ENCODE data around the gene BRINP2. TPM values are rescaled to one million over a fixed set of nuclear protein-coding genes. Genes with fewer than 3 reads are reported as not detected.

The BRINP2 gene
- polyA plus RNA-seq, 2 of the 4 experiments (the other 2 are of a cell fraction) = 0.04 to 0.09 TPM

GRCh38 chr1:177306981-177307380, 136.2 kb downstream of the BRINP2 start:
- H3K4me2 ChIP-seq = no peak overlapping the region
- TF ChIP-seq NR3C1 (IDR thresholded peaks at IDR 0.05) = no peak
- no peak for TF ChIP-seq ZNF302 (CRISPR knock-in tag; IDR thresholded peaks at IDR 0.05)
- ChIA-PET POLR2A (no interaction called here), CTCF (no interaction called here)
- no peak for ATAC-seq
- no peaks in the 10 kb centered on the region for H3K9me3 ChIP-seq
- H3K4me1 ChIP-seq = no peaks in the 10 kb centered on the region
- 20% methylated on average over 1 of the region's 1 CpG for WGBS (ENCODE audit: missing lambda C conversion rate)
- H3K4me3 ChIP-seq = no peak overlapping the region
- no peak for DNase-seq (ENCODE audit: low read depth in 1 of 2, low spot score in 1 of 2)
- H3K27ac ChIP-seq = no peak overlapping the region
- FAIRE-seq = no peak

- Histone ChIP-seq H3K4me3 (no peak overlapping the region), H3K4me2 (no peak overlapping the region), H3K9me3 (no peaks in the 10 kb centered on the region), H3K4me1 (no peaks in the 10 kb centered on the region), H3K27ac (no peak overlapping the region)
- ChIA-PET CTCF (interaction anchor here (0.6 kb wide), 1 partner anchor 1660 kb away, joined by 3 read pairs; no protein-coding TSS in a partner anchor), POLR2A (no interaction called here)
- no peak for DNase-seq (ENCODE audit: low read depth in 1 of 2, low spot score in 1 of 2)
- ATAC-seq = no peak
- FAIRE-seq = no peak
- TF ChIP-seq RARB (CRISPR knock-in tag; IDR thresholded peaks at IDR 0.05) (no peak), ZNF302 (CRISPR knock-in tag; IDR thresholded peaks at IDR 0.05) (no peak), CBX2 (IDR thresholded peaks at IDR 0.05; ENCODE audit: borderline replicate concordance, low read depth) (no peak), POLR2A (IDR thresholded peaks at IDR 0.05; ENCODE audit: low read length) (no peak), JUN (IDR thresholded peaks at IDR 0.05) (no peak), CHD4 (IDR thresholded peaks at IDR 0.05; ENCODE audit: borderline replicate concordance) (no peak), PBX3 (IDR thresholded peaks at IDR 0.05) (no peak), EP300 (IDR thresholded peaks at IDR 0.05) (no peak), HEYL (CRISPR knock-in tag; IDR thresholded peaks at IDR 0.05) (no peak), BHLHE40 (IDR thresholded peaks at IDR 0.05; ENCODE audit: low read depth, low read length) (no peak)
- TF ChIP-seq, protein P1, sequence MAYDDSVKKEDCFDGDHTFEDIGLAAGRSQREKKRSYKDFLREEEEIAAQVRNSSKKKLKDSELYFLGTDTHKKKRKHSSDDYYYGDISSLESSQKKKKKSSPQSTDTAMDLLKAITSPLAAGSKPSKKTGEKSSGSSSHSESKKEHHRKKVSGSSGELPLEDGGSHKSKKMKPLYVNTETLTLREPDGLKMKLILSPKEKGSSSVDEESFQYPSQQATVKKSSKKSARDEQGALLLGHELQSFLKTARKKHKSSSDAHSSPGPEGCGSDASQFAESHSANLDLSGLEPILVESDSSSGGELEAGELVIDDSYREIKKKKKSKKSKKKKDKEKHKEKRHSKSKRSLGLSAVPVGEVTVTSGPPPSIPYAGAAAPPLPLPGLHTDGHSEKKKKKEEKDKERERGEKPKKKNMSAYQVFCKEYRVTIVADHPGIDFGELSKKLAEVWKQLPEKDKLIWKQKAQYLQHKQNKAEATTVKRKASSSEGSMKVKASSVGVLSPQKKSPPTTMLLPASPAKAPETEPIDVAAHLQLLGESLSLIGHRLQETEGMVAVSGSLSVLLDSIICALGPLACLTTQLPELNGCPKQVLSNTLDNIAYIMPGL (CRISPR knock-in tag; IDR thresholded peaks at IDR 0.05; ENCODE audit: borderline replicate concordance) = no peak
Measured at GRCh38 chr1:177307771-177308170, 137.0 kb downstream of the BRINP2 start.

DNA sequence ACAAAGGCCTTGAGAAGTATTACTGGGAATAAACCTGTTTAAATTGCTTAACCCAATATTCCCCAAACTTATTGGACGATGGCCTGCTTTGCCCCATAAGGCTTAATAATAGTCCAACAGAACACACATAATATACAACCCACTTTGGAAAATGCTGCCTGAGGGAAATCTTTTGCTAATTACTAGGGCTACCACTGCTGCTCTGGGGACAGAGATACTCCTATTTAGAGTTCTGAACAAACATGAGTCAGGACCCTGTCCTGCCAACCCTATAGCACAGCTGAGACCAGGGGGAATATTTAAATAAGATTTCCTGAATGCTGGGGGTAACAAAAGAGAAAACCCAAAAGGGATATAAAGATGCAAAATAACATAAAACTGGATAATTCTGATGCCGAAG, 139.1 kb downstream of the BRINP2 start:
- no peak for DNase-seq (ENCODE audit: low read depth in 1 of 2, low spot score in 1 of 2)
- ChIA-PET POLR2A (no interaction called here), CTCF (interaction anchor here (1.0 kb wide), 1 partner anchor 81 kb away, joined by 3 read pairs; no protein-coding TSS in a partner anchor)
- no peak for ATAC-seq
- TF ChIP-seq JUN (IDR thresholded peaks at IDR 0.05) = no peak
- TF ChIP-seq FOSL2 (IDR thresholded peaks at IDR 0.05) = no peak
- no peak for TF ChIP-seq FOSL2 (CRISPR knock-in tag; IDR thresholded peaks at IDR 0.05)
- TF ChIP-seq, protein P2, sequence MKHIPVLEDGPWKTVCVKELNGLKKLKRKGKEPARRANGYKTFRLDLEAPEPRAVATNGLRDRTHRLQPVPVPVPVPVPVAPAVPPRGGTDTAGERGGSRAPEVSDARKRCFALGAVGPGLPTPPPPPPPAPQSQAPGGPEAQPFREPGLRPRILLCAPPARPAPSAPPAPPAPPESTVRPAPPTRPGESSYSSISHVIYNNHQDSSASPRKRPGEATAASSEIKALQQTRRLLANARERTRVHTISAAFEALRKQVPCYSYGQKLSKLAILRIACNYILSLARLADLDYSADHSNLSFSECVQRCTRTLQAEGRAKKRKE (CRISPR knock-in tag; IDR thresholded peaks at IDR 0.05; ENCODE audit: low read depth) = no peak
- TF ChIP-seq MAFK (IDR thresholded peaks at IDR 0.05; ENCODE audit: partially characterized antibody) = no peak
- TF ChIP-seq GATA3 (IDR thresholded peaks at IDR 0.05; ENCODE audit: borderline replicate concordance) = no peak
- TF ChIP-seq HOXB5 (CRISPR knock-in tag; IDR thresholded peaks at IDR 0.05) = no peak
- TF ChIP-seq CHD2 (IDR thresholded peaks at IDR 0.05; ENCODE audit: low read length, partially characterized antibody) = no peak
- TF ChIP-seq PHF8 (IDR thresholded peaks at IDR 0.05; ENCODE audit: borderline replicate concordance, low read depth) = no peak
- no peak for TF ChIP-seq EP300 (IDR thresholded peaks at IDR 0.05)
- H3K4me3 ChIP-seq = no peak overlapping the region
- H3K27ac ChIP-seq = no peak overlapping the region
- no peaks in the 10 kb centered on the region for H3K4me1 ChIP-seq
- 13% methylated on average over 2 of the region's 2 CpGs for WGBS (ENCODE audit: missing lambda C conversion rate)
- no peak for FAIRE-seq
- no peaks in the 10 kb centered on the region for H3K9me3 ChIP-seq
- no peak overlapping the region for H3K4me2 ChIP-seq

Data from A549 (cell line).